Femur (tissue), 1 donor: ENCODE results near the gene AGAP1.

Experiments
- DNase-seq: peaks from one replicate; pipeline ENCODE4 v3.0.0-alpha.2; 2017

AGAP1 gene

DNA sequence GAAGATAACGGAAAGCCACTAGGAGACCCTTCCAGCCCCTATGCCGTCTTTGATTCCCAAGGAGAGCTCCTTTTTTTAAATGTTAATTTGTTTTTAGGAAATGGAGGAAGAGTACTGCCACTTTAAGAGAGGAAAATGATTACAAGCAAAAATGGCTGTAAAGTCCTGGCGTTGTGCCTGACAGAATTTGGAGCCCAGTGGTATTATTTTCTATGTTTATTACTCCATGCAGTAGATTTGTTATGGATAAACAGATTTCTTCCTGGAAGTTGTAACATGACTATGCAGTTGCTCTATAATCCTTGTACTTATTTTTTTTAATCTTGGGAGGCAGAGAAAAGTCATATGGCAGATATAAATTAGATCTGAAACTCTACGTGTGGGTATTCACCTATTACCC lies 533.0 kb downstream of the AGAP1 start:
- DNase-seq = peak; percentile 66

DNA sequence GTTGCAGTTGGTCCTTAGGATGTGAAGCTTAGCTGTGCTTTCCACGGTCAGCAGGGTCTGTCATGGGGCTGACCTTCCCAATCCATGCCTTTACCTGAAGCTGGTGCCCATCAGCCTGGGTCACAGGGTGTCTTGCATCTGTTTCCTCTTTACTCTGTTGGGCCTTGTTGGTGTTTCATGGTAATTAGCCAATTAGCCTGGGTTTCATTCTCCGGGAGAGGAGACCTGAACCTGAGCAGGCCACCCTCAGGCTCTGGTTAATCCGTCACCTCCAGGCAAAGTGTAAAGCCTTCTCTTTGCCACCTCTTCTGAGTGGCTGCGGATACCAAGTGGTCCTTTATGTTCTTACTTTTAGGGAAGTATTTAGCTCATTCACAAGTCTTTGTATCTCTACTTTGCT lies 534.2 kb downstream of the AGAP1 start:
- DNase-seq = no peak

DNA sequence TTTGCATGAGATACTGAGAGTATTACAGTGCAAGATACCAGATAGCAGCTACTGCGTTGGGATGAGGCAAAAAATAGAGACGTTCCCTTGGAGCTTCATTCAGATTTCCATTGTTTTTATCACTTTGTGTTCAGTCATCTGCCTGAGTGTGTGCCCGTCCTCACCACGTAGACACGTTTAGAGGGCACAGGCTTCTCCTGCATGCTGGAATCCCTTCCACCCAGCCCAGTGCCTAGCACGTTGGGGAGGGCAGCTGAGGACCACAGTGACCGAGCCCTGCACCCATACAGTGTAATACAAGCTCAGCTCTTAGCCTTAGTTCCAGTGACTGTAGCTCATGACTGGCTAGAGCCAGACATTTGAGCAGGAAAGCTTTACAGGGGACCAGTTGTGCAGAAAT lies 539.6 kb downstream of the AGAP1 start:
- DNase-seq = no peak

DNA sequence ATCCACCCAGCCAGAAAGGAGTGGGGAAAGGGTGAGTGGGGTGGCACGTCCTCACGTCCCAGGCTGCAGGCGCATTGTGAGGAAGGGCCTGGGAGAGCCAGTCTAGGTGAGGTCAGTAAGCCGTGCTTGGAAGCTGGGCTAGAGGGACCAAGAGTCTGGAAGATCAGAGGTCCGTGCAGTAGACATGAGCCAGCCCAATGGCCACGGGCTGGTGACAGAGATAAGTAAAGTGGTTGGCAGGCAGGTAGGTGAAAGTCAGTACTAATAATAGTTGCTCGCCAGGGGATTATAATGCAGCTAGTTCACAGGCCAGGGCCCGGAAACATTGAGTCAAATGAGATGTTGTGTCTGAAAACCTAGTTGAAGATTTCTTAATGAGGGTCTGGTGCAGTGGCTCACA lies 541.1 kb downstream of the AGAP1 start:
- no peak for DNase-seq

DNA sequence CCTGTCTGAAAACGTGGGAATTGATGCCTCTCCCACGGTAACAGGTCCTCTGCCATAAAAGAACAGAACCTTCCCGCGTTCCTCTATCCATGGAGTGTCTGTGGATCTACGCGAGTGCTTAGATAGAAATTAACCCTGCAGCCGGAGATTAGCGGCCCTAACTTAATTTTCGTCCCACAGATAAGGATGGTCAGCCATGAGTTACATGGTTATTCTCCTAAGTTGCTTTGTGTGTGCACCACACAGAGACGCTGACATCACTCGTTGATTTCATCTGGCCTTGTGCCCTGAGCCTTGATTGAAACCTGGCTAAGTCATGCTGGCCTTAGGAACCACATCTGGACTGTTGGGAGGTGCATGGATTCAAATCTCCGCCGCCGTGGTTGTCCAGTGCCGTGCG lies 542.2 kb downstream of the AGAP1 start:
- DNase-seq = no peak

DNA sequence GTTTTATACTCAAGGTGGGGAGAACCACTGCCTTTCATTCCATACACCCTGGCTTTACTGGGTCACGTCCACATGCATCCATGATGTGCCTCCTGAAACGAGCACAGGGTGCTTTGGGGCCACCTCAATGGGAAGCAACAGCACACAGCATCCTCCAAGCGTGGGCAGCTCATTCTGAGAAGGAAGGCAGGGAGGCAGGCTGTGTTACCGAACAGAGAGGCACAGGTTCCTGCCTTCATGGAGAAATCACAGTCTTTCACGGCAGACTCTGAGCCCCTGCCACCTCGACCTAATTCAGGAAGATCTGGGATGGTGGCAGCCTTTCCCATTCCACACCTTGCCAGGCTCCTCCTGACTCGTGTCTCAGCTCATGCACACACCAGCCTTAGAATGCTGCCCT lies 544.3 kb downstream of the AGAP1 start:
- no peak for DNase-seq

DNA sequence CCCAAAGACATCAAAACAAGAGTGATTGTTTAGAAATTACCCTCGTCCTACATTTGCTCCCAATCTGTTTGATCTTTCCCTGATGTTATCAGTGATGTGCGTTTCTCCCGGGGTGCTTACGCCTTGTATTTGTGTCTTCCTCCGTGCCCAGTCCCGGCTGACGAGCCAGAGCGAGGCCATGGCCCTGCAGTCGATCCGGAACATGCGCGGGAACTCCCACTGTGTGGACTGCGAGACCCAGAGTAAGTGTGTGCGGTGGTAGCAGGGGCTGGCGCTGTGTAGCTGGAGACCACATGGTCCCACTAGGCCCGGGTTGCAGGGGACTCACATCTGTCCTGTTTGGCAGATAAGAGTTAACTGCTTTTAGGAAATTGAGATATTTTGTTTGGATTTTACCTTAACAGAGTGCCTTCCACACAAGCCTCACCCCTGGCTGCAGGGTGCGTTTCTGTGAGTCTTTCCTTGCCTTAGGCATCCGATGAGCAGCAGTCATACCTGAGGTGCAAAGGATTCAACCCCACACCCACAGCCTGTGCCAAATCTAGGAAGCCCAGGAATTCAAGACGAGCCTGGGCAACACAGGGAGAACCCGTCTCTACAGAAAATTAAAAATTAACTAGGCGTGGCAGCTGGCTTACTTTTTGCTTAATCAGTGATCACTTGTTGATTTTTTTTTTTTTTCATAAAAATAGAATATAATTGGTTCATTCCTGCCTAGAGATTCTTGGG lies 546.9 kb downstream of the AGAP1 start:
- DNase-seq = no peak

DNA sequence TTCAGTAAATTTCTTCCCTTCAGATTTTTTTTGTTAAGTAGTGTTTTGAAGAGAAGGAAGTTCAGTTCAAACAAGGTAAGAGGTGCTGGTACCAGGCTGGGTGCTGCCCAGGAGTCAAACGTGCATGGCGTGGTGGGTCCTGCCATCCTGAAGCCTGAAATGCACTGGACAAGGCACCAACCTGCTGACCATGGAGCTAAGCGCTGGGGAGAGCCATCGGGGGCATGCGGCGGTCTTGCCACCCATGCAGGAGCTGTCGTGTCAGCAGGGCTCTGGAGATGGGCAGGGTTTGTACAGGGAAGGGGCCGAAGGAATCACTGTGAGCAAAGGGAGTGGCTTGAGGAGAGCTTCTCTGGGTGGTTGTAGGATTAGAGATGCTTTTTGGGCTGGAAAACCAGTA lies 547.8 kb downstream of the AGAP1 start:
- no peak for DNase-seq

DNA sequence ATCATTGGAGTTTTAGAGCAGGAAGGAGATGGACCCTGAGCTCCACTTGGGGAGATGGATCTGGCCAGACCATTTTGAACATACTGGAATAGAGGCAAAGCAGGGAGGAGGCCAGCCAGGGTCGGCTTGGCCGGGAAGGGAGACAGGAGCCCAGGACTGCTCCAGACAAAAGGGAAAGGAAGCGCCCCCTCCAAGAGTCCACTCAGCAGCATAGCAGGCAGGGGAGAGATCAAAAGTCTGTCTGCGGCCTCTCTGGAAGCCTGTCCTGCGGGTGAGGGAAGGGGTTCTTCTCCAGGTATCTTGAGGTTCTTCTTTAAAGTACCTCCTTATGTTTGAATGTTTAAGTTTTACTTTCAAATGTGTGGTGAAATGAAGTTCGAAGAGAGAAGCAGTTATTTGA lies 548.2 kb downstream of the AGAP1 start:
- no peak for DNase-seq

DNA sequence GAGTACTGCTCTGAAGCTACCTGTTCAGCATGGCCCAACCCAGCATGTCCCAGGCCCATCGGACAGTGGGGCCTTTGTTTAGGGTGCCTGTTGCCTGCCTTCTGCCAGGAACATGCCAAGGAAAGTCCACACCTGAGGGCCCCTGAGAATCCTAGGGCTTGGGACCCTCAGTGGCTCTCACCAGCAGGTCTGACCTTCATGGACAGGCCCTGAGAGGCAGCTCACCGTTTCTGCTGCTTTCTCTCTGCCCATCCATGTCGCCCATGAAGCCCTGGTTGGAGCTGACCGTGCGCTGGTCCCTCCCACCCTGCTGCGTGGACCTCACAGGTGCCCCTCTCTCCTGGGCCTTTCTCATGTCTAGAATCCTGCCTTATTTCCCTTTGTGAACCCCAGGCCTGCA lies 550.3 kb downstream of the AGAP1 start:
- no peak for DNase-seq

DNA sequence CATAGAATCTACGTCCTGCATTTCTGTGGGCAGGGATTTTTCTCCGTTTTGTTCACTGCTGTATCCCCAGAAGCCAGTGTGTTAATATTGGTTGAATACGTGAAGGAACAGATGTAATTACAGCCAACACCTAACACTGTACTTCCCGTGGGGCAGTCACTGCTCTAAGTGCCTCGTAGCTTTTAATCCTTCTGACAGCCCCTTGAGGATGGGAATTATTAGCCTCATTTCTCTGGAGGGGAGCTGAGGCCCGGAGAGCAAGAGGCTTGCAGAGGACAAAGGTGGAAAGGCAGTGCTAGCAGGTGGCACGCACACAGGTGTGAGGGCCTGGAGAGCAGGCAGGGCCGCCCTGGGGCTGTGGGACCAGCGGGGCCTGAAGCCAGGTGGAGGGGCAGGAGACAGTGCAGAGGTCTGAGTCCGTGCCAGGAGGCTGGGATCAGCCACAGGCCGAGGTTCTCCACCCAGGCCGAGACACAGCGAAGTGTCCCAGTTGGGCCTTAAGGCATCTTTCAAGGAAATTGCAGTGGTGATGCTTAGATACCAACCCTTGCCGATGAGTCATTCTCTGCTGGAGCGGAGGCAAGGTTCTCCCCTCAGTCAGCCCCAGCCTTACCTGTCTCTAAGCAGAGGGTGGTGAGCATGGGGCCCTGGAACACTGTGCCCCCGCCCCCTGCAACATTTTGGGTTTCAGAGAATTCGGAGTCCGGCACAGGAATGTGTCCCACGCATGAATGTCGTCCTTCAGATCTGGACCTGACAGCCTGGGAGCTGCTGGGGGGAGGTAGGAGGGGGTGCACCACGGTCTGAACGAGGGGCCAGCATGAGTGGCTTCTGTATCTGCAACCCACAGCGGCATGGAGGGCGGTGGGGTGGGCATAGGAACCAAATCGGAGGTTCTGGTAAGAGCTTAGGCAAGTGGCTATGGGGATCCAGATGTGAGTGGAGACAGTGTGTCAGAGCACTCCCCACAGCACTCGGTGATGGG lies 551.7 kb downstream of the AGAP1 start:
- no peak for DNase-seq

DNA sequence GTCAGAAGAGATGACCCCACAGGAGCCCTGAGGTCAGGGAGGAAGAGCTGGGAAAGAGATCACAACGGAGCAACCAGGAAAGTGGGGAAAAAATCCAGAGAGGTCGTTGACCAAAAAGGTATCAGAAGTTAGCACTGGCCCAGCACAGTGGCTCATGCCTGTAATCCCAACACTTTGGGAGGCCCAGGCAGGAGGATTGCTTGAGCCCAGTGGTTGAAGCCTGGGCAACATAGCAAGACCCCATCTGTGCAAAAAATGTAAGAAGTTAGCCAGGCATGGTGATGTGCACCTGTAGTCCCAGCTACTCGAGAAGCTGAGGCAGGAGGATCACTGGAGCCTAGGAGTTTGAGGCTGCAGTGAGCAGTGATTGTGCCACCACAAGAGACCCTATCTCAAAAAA lies 552.9 kb downstream of the AGAP1 start:
- DNase-seq = no peak

DNA sequence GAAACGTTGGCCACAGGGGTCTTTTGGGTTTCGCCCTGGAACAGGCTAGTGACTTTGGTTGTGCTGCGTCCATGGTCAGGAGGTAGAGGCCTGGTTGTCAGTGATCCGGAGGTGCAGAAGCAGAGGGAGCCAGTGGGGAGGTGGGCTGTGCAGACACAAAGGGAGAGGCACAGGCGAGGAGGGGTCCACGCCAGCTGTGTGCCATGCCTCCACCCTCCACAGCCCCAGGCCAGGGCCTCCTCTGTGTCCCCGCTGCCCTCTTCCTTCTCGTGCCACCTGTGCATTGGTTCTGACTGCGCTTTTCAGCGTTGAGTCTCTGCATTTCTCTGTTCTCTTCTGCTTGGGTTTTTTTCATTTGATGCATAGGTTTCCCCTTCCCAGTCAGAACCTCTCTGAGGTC lies 553.3 kb downstream of the AGAP1 start:
- no peak for DNase-seq

DNA sequence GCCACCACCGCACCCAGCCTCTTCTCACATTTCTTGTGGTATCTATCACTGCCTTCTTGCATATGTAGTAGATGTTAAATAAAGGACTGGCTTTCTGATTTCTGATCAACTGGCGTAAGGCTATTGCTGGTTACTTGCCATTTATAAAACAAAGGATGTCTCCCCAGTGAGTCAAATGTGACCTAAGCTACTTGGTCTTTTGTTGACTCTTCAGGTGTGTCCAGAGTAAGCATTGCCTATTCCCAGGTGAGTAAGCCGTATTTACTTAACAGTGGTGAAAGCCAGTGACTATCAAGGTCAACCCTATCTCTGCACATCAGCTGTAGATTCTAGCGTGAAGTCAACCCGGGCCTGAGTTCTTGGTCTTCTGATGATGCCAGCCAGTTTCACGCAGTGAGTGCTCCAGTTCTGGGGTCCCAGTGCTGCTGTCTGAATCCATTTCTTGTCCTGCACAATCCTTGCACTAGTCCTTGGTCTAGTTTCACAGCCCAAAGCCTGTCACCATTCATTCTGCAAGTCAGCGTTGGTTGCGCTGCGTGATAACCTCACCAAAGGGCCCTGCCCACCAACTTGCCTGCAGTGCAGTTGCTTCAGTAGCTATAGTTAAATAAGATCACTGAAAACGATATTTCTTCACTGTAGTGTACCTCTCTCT lies 554.2 kb downstream of the AGAP1 start:
- DNase-seq = no peak

DNA sequence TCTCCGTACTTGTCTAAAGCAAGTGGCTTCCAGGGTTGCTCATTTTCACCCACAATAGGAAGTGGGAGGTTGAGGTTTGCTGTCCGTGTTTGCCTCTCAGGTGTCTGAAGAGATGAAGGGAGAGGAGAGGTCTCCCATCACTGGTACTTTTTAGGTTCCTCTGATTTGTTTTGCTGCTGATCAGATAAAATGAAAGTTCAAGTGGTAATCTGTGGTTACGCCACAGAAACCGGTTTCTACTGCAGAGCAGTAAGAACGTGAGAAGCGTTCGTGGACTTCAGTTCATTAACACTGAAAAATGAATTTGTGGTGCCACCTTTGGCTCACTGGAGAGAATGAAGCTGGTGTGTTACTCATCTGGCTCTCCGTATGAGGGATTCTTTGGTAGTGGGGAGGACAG lies 556.1 kb downstream of the AGAP1 start:
- DNase-seq = no peak

DNA sequence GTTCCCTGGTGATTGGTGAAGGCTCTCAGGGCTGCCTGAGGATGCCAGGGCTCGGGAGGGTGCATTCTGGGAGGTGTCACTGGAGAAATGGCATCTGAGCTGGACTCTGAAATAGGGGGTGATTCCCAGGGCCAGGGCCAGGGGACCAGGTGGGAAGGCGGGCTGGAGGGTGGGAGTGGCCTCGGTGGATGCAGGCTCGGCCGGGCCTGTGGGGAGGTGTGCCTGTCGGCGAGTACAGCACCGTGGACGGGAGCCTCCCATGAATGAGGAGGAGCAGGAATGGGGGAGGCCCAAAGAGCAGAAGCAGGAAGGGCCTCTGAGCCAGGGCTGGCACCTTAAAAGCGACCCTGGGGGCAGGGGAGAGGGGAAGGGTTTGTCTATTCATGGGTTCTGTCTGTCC lies 557.5 kb downstream of the AGAP1 start:
- DNase-seq = no peak

DNA sequence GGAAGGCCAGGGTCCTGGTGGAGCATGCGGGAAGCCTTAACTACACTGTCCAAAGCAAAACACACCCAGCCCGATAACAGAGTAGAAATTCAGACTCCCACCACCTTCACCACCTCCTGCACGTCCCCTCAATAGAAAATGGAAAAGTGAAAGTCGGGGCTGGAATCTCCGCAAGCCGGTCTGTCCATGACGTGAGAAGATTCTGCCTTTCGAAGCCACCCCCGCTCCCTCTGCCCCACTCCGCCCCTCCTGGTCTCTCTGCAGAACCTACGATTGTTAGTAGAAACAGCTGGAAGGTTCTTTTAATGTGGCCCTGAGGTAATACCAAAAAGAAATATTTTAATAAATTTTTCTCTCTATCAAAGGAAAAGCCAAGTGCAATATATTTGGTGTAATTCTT lies 558.0 kb downstream of the AGAP1 start:
- DNase-seq = peak; percentile 28

DNA sequence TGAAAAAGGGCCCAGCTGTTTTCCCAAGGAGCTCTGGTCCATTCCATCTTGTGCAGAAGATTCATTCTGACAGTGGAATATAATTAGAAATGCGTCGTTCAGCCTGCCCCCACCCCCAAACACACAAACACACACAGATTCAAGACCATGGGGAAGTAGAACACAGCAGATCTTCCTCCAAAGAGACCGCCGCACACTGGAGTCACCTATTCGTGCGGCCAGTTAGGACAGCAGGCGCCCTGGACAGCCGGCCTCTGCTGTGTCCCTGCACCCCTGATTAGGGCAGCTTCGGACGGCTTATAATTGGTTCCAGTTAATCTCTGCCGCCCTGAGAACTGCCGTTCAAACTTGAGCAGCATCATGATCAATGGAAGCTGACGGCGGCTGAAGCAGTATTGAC lies 558.4 kb downstream of the AGAP1 start:
- no peak for DNase-seq

DNA sequence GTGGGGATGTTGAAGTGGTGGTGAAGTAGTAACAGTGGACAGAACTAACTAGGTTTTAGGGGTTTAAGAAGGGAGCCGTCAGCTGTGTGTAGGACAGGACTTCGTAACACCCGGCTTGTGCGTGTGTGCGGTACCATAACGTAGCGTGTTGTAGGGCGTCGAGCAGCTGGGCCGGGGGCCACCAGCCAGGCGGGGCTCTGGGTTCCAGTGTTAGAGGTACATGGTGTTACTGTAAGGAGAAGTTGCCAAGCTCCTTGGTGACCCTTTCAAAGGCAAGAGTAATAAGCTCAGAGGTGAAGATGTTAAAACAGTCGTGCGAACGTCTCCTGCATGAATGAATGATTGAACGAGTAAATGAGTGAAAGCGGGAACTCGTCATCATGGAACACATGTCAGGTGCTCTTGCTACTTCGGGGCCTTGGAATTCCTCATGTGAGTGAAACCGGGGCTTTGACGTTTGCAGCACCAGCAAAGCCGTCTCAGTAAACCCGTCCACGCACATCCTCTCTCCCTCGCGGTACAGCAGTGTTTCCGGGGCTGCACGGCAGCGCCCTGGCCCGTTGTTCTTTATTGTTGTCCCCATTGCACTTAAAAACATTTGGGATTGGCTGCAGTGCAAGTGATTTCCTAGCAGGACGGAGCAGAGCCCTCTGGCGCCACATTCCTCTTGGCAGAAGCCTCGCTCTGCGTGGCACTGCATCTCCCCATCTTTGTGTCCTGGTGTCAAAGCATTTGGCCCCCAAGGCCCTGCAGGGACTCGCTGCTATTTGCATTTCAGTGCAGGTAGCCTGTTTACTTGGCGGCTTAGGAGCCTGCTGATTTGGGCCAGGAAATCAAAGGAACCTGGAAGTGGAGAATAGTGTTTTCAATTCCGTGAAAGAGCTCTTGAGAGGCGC lies 559.3 kb downstream of the AGAP1 start:
- DNase-seq = no peak

DNA sequence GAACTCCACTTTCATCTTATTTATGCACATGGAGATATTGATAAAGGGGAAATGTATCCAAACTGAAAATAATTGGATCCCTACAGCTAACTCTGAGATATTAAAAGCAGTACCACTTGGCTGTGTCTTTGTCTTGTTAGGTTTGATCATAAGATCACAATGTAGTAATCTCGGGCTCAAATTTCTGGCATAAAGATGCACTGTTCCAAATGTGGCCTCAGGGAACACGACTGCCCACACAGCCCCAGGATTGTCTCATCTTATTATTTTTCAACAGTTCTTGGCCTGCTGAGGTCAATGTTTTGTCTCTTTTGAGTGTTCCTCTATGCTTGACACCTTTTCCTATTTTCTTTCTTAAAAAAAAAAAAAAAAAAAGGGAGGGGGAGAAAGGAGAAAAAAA lies 560.3 kb downstream of the AGAP1 start:
- DNase-seq = no peak

DNA sequence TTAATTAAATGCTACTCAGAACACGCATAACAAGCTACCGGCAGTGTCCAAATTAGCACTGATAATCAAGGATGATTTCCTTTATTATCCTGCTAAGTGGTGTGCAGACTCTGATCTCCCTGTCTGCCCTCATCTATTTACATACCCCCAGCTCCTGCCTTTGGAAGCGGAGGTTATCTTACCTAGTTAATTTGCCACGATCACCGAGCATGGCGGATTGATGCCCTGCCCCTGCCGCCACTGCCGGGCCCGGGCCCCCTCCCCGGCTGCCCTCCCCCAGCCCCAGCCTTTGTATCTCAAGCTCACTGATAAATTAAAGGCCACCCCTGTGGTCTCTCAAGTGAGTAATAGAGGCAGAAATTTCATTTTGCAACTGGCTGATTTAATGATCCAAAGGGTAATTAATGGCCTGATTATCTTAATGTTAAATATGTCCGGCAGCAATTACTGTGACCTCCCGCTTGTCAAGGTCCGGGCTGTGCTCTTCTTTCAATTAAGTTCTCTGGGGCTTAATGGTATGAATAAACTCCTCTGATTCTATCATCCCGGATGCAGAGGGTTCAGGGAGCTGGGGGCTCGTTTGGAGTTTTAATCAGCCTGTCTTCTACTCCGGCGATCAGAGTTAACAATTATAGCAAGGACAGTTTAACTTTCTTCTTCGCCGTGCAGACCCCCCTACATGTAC lies 560.9 kb downstream of the AGAP1 start:
- DNase-seq = no peak

DNA sequence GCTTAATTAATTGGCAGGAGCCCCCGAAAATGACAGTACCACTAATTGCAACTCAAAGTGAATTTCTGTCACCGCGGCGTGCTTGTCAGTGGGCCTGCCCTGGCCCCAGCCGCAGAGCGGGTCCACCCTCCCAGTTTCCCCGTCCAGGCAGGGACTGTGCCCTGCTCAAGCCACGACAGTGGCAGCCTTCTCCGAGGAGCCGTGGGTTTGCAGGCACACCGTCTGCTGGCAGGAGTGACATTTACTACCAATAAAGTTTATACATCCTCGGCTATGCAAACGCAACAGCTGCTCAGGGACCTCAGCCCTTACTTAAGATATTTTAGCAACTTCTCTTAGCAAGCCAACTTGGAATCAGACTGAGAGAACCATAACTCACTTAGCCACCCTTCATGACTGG lies 561.6 kb downstream of the AGAP1 start:
- DNase-seq = no peak
